HepG2 (cell line): ENCODE data around the gene WLS.

Experiments used
- GABPB1 ChIP-seq: IDR thresholded peaks from 2 replicates; pipeline ENCODE4 v1.6.1; 2016; ENCODE audit warnings: mild to moderate bottlenecking, missing genetic modification reagents, moderate library complexity, missing compliant biosample characterization
- HCFC1 ChIP-seq: fragments of 150-350 bp; IDR thresholded peaks from 2 replicates; pipeline ENCODE4 v1.6.1; 2014; ENCODE audit warnings: low read depth, low read length
- NPAS2 ChIP-seq: sonication (generic); formaldehyde crosslinking; IDR thresholded peaks from 2 replicates; pipeline ENCODE4 v1.8.0; 2022; ENCODE audit warnings: mild to moderate bottlenecking, missing genetic modification reagents, borderline replicate concordance
- ZNF263 ChIP-seq: sonication (generic); formaldehyde crosslinking; IDR thresholded peaks from 2 replicates; pipeline ENCODE4 v1.4.0; 2020; ENCODE audit warnings: missing genetic modification reagents
- ZNF678 ChIP-seq: sonication (generic); formaldehyde crosslinking; IDR thresholded peaks from 2 replicates; pipeline ENCODE4 v1.4.0; 2020; ENCODE audit warnings: mild to moderate bottlenecking, missing genetic modification reagents
- ZNF703 ChIP-seq: sonication (generic); formaldehyde crosslinking; IDR thresholded peaks from 2 replicates; pipeline ENCODE4 v1.5.1; 2020; ENCODE audit warnings: missing genetic modification reagents, mild to moderate bottlenecking, moderate library complexity, borderline replicate concordance
- TF ChIP-seq, protein P1 (sequence below): sonication (generic); formaldehyde crosslinking; IDR thresholded peaks from 2 replicates; pipeline ENCODE4 v1.4.0; 2020; ENCODE audit warnings: missing genetic modification reagents
- TF ChIP-seq, protein P2 (sequence below): sonication (generic); formaldehyde crosslinking; IDR thresholded peaks from 2 replicates; pipeline ENCODE4 v1.5.0; 2020; ENCODE audit warnings: mild to moderate bottlenecking, missing genetic modification reagents, moderate library complexity
- TF ChIP-seq, protein P3 (sequence below): sonication (generic); formaldehyde crosslinking; IDR thresholded peaks from 2 replicates; pipeline ENCODE4 v1.4.0; 2020; ENCODE audit warnings: missing genetic modification reagents, mild to moderate bottlenecking, borderline replicate concordance

DNA sequence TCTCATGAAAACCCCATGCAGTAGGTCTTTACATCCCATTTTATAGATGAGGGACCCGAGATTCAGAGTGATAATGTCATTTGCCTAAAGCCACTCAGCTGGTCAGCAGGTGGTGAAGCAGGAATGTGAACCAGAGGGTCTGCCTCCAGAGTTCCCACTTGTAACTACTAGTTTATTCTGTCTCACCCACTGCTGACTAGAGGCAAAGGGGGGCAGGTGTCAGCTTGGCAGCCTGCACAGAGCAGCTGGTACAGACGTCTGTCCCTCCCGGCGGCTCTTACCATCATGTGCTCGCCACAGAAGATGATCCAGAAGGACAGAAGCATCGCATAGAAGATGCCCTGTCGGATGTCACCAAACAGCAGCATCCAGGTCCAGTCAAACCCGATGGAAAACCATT, 82.4 kb downstream of the WLS start:
- no peak for TF ChIP-seq HCFC1
- TF ChIP-seq ZNF263: no peak
- TF ChIP-seq, protein P1, sequence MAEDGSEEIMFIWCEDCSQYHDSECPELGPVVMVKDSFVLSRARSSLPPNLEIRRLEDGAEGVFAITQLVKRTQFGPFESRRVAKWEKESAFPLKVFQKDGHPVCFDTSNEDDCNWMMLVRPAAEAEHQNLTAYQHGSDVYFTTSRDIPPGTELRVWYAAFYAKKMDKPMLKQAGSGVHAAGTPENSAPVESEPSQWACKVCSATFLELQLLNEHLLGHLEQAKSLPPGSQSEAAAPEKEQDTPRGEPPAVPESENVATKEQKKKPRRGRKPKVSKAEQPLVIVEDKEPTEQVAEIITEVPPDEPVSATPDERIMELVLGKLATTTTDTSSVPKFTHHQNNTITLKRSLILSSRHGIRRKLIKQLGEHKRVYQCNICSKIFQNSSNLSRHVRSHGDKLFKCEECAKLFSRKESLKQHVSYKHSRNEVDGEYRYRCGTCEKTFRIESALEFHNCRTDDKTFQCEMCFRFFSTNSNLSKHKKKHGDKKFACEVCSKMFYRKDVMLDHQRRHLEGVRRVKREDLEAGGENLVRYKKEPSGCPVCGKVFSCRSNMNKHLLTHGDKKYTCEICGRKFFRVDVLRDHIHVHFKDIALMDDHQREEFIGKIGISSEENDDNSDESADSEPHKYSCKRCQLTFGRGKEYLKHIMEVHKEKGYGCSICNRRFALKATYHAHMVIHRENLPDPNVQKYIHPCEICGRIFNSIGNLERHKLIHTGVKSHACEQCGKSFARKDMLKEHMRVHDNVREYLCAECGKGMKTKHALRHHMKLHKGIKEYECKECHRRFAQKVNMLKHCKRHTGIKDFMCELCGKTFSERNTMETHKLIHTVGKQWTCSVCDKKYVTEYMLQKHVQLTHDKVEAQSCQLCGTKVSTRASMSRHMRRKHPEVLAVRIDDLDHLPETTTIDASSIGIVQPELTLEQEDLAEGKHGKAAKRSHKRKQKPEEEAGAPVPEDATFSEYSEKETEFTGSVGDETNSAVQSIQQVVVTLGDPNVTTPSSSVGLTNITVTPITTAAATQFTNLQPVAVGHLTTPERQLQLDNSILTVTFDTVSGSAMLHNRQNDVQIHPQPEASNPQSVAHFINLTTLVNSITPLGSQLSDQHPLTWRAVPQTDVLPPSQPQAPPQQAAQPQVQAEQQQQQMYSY (CRISPR knock-in tag): no peak
- no peak for TF ChIP-seq NPAS2 (CRISPR knock-in tag)
- TF ChIP-seq, protein P2, sequence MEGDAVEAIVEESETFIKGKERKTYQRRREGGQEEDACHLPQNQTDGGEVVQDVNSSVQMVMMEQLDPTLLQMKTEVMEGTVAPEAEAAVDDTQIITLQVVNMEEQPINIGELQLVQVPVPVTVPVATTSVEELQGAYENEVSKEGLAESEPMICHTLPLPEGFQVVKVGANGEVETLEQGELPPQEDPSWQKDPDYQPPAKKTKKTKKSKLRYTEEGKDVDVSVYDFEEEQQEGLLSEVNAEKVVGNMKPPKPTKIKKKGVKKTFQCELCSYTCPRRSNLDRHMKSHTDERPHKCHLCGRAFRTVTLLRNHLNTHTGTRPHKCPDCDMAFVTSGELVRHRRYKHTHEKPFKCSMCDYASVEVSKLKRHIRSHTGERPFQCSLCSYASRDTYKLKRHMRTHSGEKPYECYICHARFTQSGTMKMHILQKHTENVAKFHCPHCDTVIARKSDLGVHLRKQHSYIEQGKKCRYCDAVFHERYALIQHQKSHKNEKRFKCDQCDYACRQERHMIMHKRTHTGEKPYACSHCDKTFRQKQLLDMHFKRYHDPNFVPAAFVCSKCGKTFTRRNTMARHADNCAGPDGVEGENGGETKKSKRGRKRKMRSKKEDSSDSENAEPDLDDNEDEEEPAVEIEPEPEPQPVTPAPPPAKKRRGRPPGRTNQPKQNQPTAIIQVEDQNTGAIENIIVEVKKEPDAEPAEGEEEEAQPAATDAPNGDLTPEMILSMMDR (CRISPR knock-in tag): no peak
- no peak for TF ChIP-seq ZNF678 (CRISPR knock-in tag)
- TF ChIP-seq, protein P3, sequence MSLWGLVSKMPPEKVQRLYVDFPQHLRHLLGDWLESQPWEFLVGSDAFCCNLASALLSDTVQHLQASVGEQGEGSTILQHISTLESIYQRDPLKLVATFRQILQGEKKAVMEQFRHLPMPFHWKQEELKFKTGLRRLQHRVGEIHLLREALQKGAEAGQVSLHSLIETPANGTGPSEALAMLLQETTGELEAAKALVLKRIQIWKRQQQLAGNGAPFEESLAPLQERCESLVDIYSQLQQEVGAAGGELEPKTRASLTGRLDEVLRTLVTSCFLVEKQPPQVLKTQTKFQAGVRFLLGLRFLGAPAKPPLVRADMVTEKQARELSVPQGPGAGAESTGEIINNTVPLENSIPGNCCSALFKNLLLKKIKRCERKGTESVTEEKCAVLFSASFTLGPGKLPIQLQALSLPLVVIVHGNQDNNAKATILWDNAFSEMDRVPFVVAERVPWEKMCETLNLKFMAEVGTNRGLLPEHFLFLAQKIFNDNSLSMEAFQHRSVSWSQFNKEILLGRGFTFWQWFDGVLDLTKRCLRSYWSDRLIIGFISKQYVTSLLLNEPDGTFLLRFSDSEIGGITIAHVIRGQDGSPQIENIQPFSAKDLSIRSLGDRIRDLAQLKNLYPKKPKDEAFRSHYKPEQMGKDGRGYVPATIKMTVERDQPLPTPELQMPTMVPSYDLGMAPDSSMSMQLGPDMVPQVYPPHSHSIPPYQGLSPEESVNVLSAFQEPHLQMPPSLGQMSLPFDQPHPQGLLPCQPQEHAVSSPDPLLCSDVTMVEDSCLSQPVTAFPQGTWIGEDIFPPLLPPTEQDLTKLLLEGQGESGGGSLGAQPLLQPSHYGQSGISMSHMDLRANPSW (CRISPR knock-in tag): no peak
- no peak for TF ChIP-seq ZNF703
- TF ChIP-seq GABPB1 (CRISPR knock-in tag): no peak
